HG02852 (cell line): Measurements from ENCODE around the gene ADAM10.
"Not testable (repeated sequence)": the region's sequence is repeated elsewhere in the genome, so short reads cannot be mapped to it uniquely, and the experiment has no call there.

Experiments used
- ATAC-seq: cut with Tn5 transposase; IDR thresholded peaks from one replicate; pipeline ENCODE4 v1.9.1; 2021; ENCODE audit warnings: mild to moderate bottlenecking, moderate library complexity; ENCODE audit not compliant: unreplicated experiment

ADAM10 gene

DNA sequence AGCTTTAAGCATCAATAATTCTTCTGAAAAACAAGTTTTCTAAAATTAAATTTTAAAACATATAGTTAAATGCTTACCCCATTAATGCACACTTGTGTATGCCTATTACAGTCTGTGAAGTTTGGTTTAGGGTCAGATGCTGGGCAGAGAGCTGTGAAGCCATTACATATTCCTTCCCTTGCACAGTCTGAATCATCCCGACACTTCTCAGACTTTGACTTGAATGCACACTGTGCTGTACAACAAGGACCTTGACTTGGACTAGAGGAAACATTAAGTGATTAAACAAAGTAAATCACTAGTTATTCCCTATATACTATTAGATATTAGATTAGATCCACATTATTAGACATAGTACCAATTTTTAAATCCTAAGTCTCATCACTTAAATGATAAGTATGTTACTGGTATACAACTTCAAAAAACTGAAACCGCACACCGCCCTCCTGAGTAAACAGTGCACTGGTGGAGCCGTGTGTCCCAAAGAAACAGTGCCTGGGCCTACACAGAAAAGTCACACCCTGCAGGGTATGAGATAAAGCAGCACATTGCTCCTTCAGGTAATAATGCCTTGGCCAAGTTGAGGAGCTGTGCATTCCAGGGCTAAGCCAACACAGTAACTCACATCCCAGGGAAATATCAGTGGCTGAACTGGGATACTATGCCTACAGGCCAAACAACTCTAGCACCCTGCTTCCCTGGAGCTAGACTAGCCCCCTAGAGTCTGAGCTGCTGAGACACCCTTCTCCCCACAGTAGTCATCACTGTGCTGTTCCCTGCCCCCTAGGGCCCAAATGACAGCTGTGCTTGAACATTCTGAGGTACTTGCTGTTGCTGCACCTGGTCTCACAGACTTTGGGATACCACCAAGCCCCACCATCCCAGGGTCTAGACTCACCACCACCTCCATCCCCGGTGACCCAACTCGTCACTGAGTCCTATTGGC is 137.5 kb downstream of the ADAM10 start:
- no peak for ATAC-seq

- no peak for ATAC-seq
Measured at GRCh38 chr15:58608711-58609110, 140.8 kb downstream of the ADAM10 start.

GRCh38 chr15:58608129-58608590 is 141.3 kb downstream of the ADAM10 start:
- ATAC-seq = no peak

DNA sequence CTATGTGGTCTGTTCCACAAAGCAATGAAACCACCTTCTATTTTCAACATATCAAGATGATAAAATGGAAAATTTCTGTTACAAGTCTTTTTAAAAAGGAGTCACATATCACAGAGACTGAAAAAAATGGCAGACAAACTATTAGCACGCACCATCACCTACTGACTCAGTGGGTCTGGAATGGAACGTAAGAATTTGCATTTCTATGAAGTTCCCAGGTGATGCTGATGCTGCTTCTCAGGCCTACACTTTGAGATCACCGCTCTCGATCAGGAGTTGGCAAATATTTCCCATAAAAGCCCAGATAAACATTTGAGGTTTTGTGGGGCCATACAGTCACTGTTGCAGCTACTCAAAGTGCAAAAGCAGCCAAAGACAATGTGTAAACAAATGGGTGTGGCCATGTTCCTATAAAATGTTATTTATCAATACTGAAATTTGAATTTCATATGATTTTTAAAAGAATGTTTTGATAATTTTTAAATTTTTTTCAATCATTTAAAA is 142.9 kb downstream of the ADAM10 start:
- ATAC-seq = no peak

DNA sequence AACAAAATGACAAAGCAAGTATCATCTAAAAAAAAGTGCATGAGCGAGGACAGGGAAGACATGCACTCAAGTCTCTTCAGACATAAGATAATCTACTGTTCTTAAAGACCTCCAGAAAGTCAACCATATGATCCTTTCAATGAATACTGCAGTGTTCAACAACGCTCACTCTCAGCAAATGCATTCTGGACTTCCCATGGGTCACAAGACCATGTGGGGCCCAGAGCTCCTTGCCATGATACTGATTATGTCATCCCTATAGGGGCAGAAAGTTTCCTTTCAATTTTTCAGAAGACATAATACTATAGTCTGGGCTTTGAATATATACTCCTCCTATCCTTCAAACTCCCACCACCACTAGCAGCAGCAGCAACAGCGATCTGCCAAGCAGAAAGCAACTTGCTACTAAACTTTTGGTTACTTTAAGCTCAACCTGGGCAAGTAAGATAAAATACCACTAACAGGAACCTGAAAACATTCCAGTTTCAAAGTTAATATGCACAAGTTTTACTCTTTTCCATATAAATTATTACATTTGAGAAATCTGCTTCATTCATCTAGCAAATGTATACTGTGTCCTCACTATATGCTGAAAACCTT is 143.5 kb downstream of the ADAM10 start:
- ATAC-seq = no peak

- ATAC-seq = no peak
Measured at GRCh38 chr15:58604455-58604923, 145.0 kb downstream of the ADAM10 start.

DNA sequence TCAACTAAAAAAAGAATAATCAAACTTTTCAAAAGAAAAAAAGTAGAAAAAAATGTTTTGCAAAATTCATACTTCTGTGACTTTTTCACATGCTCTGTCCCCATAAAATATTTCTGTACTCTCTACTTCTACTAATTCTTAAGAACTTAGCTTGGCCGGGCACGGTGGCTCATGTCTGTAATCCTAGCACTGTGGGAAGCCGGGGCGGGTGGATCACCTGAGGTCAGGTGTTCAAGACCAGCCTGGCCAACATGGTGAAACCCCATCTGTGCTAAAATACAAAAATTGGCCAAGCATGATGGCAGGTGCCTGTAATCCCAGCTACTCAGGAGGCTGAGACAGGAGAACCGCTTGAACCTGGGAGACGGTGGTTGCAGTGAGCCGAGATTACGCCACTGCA is 145.6 kb downstream of the ADAM10 start:
- not testable (repeated sequence) for ATAC-seq

DNA sequence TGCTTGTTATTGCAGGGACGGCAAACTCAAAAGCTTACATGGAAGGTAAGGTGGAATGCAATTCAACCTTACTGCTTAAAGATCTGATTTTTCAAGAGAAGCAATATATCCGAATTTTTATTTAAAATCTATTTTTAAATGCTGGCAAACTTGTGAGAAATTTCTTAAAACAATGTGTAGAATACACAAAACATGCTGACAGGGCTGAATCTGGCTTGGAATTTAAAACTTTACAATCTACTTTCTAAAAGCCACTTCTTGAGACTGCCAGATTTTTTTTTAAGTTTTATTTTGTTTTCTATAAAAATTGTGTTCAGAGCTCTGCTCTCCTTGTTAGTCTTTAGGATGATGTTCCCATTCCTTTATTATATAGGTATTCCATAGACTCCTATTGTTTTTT is 146.7 kb downstream of the ADAM10 start:
- no peak for ATAC-seq

DNA sequence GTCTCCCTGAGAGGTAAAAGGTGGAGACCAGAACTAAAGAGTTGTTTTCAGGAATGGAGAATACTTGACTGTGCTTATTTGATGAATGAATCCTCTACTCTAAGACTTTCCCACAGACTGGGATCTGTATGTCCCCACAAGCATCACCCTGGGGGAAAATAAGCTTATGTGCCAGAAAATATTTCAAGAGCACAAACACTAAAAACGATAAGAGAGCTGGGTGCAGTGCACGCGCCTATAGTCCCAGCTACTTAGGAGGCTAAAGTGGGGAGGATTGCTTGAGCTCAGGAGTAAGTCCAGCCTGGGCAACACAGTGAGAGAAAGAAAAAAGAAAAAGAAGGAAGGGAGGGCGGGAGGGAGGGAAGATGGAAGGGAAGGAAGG is 150.7 kb downstream of the ADAM10 start:
- ATAC-seq = no peak

DNA sequence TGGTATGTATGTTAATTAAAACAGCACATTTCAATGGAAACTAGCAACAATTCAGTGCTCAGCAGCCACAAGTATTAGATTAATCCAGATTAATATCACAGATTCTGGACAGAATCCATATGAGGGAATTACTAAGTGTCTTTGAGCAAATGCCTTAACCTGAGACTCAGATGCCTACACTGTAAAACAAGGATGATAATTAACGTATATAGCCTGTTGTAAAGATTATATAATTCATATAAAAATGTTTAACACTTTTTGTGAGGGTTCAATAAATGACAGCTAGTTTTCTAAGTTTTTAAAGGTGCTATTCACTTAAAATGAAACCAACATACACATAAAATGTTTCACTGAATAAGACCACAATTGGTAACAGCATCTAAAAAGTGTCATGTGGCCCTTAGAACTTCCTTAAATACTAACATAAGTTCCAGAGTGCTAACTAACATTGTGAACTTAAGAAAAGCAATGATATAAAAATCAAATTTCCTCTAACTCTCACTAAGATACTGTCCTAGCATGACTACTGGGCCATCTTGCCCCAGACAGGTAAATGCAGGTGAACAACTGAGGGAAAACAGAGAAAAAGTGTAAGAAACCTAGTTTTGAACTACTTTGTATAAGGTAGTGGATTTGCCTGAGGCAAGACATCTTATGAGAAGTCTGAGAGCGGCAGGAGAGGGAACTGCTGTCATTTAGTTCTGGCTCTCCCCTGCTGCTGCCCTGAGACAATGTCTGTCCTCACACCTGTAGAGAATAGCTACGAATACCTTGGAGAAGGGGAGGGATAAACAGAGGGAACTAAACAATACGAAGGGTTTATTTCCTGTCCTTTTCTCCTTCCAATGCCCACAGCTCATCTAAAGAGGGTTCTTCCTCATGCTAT is 151.3 kb downstream of the ADAM10 start:
- ATAC-seq = no peak

GRCh38 chr15:58595516-58596263 is 153.8 kb downstream of the ADAM10 start:
- ATAC-seq = no peak

- no peak for ATAC-seq
Measured at GRCh38 chr15:58594898-58595297, 154.6 kb downstream of the ADAM10 start.

GRCh38 chr15:58593870-58594269 is 155.6 kb downstream of the ADAM10 start:
- no peak for ATAC-seq

GRCh38 chr15:58590926-58591325 is 158.6 kb downstream of the ADAM10 start:
- ATAC-seq = no peak

DNA sequence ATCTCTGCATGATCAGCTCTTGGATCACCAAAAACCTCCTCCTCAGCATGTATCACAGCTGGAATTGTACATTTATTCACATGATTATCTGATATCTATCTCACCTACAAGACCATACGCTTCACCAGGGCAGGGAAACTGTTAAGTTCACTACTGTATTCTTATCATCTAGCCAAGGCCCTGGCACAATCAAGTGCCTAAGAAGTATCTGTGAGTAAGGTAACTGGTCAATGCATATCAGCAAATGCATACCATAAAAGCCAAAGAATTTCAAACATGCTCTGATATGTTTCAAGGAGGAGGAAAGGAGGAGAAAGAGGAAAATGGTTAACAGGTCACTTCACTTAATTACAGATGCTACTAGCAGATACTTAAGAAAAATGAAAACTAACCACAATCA is 159.3 kb downstream of the ADAM10 start:
- no peak for ATAC-seq

DNA sequence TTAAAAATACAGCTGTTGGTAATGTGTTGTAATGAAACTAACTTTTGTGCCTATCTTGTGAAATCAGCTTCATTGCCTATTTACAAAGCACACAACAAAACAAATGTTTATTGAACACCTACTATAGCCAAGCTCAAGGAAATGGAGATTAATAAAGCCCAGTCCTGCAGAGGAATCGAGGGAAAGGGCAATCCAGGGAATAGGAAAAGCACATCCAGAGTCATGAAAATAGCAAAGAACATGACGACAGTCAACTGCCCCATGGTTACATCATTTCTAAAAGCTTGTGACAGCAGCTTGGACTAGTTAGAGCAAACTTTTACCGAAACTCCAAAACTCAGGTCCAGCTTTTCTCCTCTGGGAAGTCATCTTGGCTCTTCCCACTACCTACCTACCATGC is 160.5 kb downstream of the ADAM10 start:
- ATAC-seq = no peak

DNA sequence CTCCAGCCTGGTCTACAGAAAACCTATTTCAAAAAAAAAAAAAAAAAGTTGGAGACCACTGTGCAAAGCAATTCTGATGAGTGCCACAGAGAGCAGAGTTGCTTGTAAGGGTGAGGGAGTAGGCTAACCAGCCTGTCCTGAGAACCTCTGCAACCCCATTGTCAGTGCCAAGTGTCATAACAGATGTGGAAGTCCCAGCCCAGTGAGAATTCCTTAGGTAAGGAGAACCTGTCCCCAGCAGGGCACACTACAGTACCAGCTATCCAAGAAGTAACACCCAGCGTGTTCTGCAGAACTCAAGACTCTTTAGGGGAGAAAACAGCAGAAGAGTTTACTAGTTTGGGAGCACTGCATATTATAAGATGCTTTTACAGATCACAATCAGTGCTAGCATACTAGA is 161.4 kb downstream of the ADAM10 start:
- no peak for ATAC-seq

- no peak for ATAC-seq
Measured at GRCh38 chr15:58587486-58587885, 162.0 kb downstream of the ADAM10 start.

GRCh38 chr15:58585693-58586443 is 163.6 kb downstream of the ADAM10 start:
- ATAC-seq = no peak
